Measurements from ENCODE around the gene SAP25. TPM values are rescaled to one million over a fixed set of nuclear protein-coding genes. Genes with fewer than 3 reads are reported as not detected.

The SAP25 gene
- total and polyA plus RNA-seq, 2 donors (not counting 1 experiment from before 2014, with no cell fraction given): 51.7 to 71.9 TPM

DNA sequence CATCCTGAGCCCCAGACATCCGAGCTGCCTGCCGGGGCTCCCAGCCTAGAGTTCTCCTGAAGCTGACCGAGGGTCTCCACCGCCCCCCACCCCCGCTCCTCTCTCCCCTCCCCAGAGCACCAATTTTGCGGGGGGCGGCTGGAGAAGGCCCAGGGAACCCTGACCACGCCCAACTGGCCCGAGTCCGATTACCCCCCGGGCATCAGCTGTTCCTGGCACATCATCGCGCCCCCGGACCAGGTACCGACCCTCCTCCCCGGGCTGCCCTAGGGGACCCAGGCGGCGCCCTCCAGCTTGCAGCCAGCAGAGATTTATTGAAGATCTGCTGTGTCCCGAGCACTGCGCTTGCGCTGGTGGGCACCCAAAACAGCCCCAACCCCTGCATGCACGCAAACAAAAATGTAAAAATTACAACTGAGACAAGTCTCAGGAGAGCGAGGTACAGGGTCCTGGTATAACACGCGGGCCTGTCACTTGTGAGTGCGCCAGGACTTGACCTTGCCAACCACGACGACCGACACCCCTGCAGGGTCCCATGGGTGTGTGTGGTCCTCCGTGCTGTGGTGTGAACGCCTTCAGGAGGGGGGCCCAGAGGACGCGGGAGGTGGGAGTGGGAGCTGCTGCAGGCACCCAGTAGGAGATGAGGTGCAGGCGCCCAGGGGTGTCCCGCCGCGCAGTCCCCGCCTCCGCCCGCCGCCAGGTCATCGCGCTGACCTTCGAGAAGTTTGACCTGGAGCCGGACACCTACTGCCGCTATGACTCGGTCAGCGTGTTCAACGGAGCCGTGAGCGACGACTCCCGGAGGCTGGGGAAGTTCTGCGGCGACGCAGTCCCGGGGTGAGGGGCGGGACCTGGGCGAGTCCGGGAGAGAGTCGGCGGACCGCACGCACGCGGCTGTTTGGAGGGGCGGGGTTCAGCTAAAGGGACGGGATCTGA is 31.5 kb upstream of the SAP25 start:
- H3K9ac ChIP-seq (ENCODE audit: low read length): peak overlapping the region; percentile 80

More for the DNA sequence above, 31.5 kb upstream of the SAP25 start:
- no peaks in the 10 kb centered on the region for H3K9me3 Mint-ChIP-seq (ENCODE audit: insufficient read depth)
- no peaks in the 10 kb centered on the region for H3K27me3 Mint-ChIP-seq
- peak overlapping the region; percentile 53 for H3K27ac Mint-ChIP-seq
- peaks cover 12% of the 10 kb centered on the region for H3K4me1 Mint-ChIP-seq
- no peaks in the 10 kb centered on the region for H4K20me1 ChIP-seq (ENCODE audit: control insufficient read depth, insufficient read depth, low read length, poor library complexity, severe bottlenecking)
- no peak overlapping the region for H3K27ac ChIP-seq (ENCODE audit: low read length in 2 of 2)
- peak overlapping the region; percentile 99 for H3K4me2 ChIP-seq (replicated peaks; ENCODE audit: low read depth, low read length, poor library complexity, severe bottlenecking)
- ATAC-seq (ENCODE audit: low read depth) (peak; percentile 3), DNase-seq (peak; percentile 55)
- 2% methylated on average over 66 of the region's 68 CpGs for WGBS (ENCODE audit: insufficient coverage)
- H3K27me3 ChIP-seq (replicated peaks in 1 of 4; ENCODE audit: control extremely low read depth in 1 of 4, control insufficient read depth in 3 of 4, insufficient read depth in 4 of 4, low read length in 3 of 4): no peaks in the 10 kb centered on the region
- peak overlapping the region; percentile 90 for H3K4me3 Mint-ChIP-seq
- peaks cover 15 to 25% of the 10 kb centered on the region in 2 donors for H3K4me1 ChIP-seq (ENCODE audit: control insufficient read depth in 2 of 2, insufficient read depth in 2 of 2, low read length in 2 of 2)
- H3K9me3 ChIP-seq (ENCODE audit: control extremely low read depth in 1 of 3, control insufficient read depth in 2 of 3, insufficient read depth in 1 of 3, low read length in 2 of 3): no peaks in the 10 kb centered on the region
- intact Hi-C loops (cut with micrococcal nuclease): loop anchor here (1.0 to 2.0 kb wide), 9 partner anchors 7 to 100 kb away; partner anchors contain the start of genes AGFG2, FBXO24, GNB2 and LRCH4
- no peaks in the 10 kb centered on the region for H3K36me3 ChIP-seq (replicated peaks in 1 of 2; ENCODE audit: control extremely low read depth in 1 of 2, control insufficient read depth in 1 of 2, extremely low read depth in 1 of 2, insufficient read depth in 2 of 2, low read length in 1 of 2)
- H3K79me2 ChIP-seq (ENCODE audit: control insufficient read depth, insufficient read depth, low read length): no peaks in the 10 kb centered on the region
- POLR2A ChIA-PET: interaction anchor here (0.5 to 2.0 kb wide), 5 partner anchors 8 to 87 kb away, joined by 3 to 18 read pairs (median 4); partner anchors contain the start of genes FBXO24 and LRCH4
- peak overlapping the region; percentile 8 to 85 (median 75) for H3K4me3 ChIP-seq (ENCODE audit: control extremely low read depth in 1 of 5, extremely low read depth in 1 of 5, insufficient read depth in 1 of 5, low read depth in 2 of 5, low read length in 4 of 5)
- TF ChIP-seq EZH2 (IDR thresholded peaks at IDR 0.05; ENCODE audit: borderline replicate concordance, insufficient read depth, low read depth, low read length, poor library complexity, severe bottlenecking) (no peak), CTCF (IDR thresholded peaks at IDR 0.05) (no peak)
- peak overlapping the region; percentile 95 for H2AFZ ChIP-seq (ENCODE audit: insufficient read depth, low read depth, low read length, poor library complexity, severe bottlenecking)
- CTCF ChIA-PET: interaction anchor here (0.8 to 2.1 kb wide), 8 partner anchors 13 to 100 kb away, joined by 3 to 5 read pairs (median 4); partner anchors contain the start of genes FBXO24, LRCH4 and POP7
